LHCN-M2 (cell line): ENCODE measurements around the gene CNOT2. TPM values are rescaled to one million over a fixed set of nuclear protein-coding genes. Genes with fewer than 3 reads are reported as not detected.
A peak's percentile ranks its signal among the peaks of the same experiment; 100 is the strongest.

ENCODE experiments used
- DNase-seq: peaks from one replicate; pipeline ENCODE4 v3.0.0-alpha.2; 2012; ENCODE audit warnings: low read depth
- polyA plus RNA-seq: library from polyadenylated mRNA; unstranded; fragments of >200 nt; gene quantifications from one replicate; pipeline ENCODE4 v1.2.1, GENCODE V29; 2012; ENCODE audit warnings: missing spikeins
- total RNA-seq: library from RNA; depleted of rRNA; stranded (reverse); fragments of >200 nt; gene quantifications from 2 replicates; pipeline ENCODE4 v1.2.3, GENCODE V29; 2014; rRNA removed

Gene CNOT2
- total RNA-seq: 87.0 and 88.3 TPM in 2 replicates
- polyA plus RNA-seq: 37.7 TPM

- DNase-seq: peak; percentile 85
These were observed at the start of gene CNOT2 for GRCh38 chr12:70242695-70243509. Gene CNOT2, plus strand, starts transcription at chr12:70243433. Its CDS starts 34,794 bp downstream, at chr12:70278227.

GRCh38 chr12:70194076-70194475 is 49.2 kb upstream of the CNOT2 start:
- no peak for DNase-seq

DNA sequence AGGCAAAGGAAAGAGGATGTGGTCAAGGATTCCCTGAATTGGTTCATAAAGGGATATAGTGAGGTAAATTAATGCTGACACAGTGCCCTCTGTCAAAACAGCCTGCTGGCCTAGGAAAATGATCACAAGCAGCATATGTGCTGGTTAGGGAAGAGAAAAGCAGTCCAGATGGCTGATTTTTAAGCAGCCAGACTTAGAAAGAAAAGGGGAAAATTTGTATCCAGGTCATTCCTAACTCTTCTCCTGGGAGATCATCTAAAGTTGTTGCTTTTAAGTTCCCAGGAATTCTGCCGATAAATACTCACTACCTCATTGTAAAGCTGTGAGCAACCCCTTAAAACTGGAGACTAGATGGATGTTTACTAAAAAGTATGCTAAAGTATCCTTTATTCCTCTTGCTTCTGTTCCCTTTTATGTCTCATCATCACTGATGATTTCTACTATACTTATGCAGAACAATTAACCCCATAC is 46.4 kb upstream of the CNOT2 start:
- peak; percentile 23 for DNase-seq

GRCh38 chr12:70197345-70197744 is 45.9 kb upstream of the CNOT2 start:
- no peak for DNase-seq

DNA sequence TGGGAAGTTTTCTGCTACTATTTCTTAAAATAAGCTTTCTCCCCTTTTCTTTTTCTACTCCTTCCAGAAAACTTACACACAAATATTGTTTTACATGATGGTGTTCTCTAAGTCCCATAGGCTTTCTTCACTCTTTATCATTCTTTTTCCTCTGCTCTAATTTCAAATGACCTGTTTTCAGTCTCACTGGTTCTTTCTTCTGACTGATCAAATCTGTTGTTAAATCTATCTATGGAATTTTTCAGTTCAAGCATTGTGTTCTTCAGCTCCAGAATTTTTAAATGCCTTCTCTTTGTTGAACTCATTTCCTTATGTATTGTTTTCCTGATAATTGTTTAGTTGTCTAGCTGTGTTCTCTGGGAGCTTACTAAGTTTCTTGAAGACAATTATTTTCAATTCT is 29.5 kb upstream of the CNOT2 start:
- DNase-seq: no peak

GRCh38 chr12:70214972-70215617 is 28.1 kb upstream of the CNOT2 start:
- DNase-seq: no peak

GRCh38 chr12:70217416-70217815 is 25.8 kb upstream of the CNOT2 start:
- DNase-seq: no peak

GRCh38 chr12:70221626-70222025 is 21.6 kb upstream of the CNOT2 start:
- DNase-seq: no peak

DNA sequence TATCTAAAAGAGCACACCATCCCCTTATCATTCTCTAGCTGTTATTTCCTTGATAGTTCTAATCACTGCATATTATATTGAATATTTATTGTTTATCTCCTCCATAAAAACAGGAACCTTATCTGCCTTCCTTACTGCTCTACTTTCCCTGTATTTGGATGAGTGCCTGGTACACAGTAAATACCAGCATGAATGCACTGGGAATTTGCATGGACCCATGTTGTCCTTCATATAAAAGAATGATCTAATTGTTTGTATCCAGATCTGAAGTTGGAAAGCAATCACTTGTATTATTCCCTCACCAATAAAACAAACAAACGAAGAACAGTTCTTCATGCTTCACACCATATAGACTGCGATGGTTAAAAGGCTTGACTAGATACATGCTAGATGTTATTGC is 15.3 kb upstream of the CNOT2 start:
- no peak for DNase-seq

DNA sequence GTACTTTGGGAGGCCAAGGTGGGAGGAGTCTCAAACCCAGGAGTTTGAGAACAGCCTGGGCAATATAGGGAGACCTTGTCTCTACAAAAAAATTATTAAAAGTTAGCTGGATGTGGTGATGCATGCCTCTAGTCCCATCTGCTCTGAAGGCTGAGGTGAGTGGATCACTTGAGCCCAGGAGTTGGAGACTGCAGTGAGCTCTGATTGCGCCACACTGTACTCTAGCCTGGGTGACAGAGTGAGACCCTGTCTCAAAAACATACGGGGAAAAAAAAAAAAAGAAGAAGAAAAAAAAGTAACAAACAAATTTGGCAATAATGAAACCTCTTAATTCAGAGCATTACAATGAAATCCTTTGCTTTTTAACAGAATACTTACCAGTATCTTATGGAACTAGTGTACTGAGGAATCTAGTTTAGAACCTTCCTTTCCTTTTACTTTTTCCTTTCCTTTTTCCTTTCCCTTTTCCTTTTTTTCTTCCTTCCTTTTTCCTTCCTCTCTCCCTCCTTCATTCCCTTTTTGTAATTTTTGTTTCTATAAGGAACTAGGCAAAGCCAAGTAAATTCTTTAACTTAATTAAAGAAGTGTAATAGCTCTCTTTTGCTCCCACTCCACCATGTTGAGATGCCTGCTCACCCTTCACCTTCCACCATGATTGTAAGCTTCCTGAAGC is 12.2 kb upstream of the CNOT2 start:
- DNase-seq: no peak

- DNase-seq: no peak
These were observed 6.2 kb upstream of the CNOT2 start for GRCh38 chr12:70236990-70237389.

- no peak for DNase-seq
These were observed 2.6 kb upstream of the CNOT2 start for GRCh38 chr12:70240673-70241072.

GRCh38 chr12:70241845-70242244 is 1.4 kb upstream of the CNOT2 start:
- DNase-seq: no peak

DNA sequence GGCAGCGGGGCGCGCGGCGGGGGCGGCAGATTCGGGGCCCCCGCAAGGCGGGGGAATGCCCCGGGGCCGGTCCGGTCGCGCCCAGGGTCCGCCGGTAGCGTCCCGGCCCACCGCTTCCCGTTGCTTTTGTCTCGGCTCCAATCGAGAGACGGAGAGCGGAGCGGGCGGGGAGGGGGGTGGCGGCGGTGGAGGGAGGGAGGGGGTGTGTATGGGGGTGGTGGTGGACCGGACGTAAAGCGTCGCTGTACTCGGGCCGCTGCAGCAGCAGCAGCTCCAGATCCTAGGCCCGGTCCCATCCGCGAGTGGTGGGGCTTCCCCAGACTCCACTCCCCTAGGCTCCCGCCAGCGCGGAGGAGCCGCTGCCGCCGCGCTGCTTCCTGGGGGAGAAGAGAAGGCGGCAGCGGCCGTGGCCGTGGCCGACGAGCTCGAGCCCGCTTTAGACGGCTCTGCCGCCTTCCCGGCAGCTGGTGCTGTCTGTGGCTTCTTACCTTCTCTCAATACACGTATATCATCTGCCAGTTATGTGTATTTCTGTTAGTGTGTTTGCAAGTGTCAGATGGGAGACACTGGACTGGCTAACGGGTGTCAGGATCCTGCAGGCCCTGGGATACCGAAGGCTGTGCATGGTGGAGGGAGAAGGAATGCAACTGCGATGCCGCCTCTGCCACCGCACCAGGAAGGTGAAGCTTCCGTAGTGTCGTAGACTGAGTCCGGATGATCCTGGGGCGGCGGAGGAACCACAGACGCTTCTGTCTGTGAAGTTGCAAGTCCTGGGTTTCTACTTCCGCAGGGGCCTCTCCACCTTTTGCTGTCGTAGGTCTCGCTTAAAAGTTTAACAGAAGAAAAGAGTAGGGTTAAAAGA is 508 bp downstream of the CNOT2 start:
- peak; percentile 60 for DNase-seq

- no peak for DNase-seq
These were observed 1.2 kb downstream of the CNOT2 start for GRCh38 chr12:70244409-70244808.

DNA sequence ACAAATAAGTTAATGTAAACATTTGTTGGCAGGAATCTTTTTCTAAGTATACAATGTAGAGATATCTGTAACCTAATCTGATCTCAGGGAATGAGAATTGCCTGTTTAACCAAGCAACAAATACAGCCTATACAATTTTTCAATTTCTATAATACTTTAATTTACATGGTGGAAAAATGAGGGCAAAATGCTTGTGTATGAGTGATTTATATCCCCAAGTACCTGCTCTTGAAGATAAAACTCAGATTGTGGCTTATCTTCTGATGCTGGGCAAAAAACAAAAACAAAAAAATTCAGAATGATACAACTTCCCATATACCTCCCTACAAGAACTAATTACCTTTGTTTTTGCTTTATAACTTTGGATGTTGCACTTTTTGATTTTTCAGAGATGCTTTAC is 2.2 kb downstream of the CNOT2 start:
- no peak for DNase-seq

GRCh38 chr12:70246580-70246979 is 3.3 kb downstream of the CNOT2 start:
- peak; percentile 30 for DNase-seq

- no peak for DNase-seq
These were observed 4.5 kb downstream of the CNOT2 start for GRCh38 chr12:70247653-70248199.

DNA sequence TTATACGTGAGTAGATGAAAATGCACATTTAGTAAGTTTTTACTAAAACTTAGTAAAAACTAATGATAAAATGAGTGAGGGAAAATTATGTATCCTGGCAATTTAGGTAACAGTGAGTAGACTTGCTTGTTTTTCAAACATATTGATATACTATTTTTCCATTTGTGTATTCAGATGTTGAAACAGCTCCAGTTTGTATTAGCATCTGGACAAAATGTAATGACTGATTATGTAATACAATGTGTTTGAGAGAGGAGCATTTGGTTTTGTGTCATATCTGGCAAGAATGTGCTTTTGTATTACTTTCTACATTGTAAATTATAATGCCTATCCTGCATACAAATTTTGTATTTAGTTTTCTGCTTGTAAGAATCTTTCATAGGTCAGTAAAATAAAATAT is 5.6 kb downstream of the CNOT2 start:
- DNase-seq: no peak

GRCh38 chr12:70249903-70250302 is 6.7 kb downstream of the CNOT2 start:
- no peak for DNase-seq

DNA sequence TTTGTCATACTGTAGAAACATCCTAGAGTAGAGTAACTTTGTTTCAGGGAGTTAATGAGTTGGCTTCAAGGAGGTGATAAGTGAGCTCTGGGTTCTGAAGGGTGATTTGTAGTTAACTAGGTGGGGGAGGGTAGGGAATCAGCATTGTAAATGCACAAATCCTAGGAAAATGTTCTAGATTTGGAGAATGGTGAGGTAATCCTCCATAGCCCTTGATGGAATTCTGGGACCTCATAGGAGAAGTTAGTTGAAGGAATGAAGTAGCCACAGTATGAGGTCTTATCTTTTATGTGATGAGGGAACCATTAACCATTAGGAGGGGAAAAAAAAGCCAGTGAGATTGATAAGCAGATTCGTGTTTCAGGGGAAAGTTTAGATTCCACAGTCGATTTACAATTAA is 8.0 kb downstream of the CNOT2 start:
- no peak for DNase-seq
